IMR-90 (cell line): ENCODE measurements around the gene ZNF71. TPM values are rescaled to one million over a fixed set of nuclear protein-coding genes. Genes with fewer than 3 reads are reported as not detected.

Experiments used
- ATAC-seq: fragments of 200-7000 bp; cut with Tn5 transposase; 2 replicates; pipeline ENCODE4 v1.9.1; 2020; ENCODE audit warnings: low read depth, mild to moderate bottlenecking, moderate library complexity
- BruUV-seq: library from RNA; stranded (reverse); fragments of 400-500 nt; replicated peaks from 2 replicates; lab custom pipeline; 2021; lab: Mats Ljungman, UMichigan
- CTCF ChIA-PET: fragments of 300-600 bp; formaldehyde crosslinking; extraction: SDS; loops from one replicate; lab custom pipeline; 2021; ENCODE audit warnings: antibody characterized with exemption; lab: Yijun Ruan, JAX
- POLR2A ChIA-PET: fragments of 300-600 bp; sonication (Branson Sonifier 250); formaldehyde crosslinking; loops from one replicate; lab custom pipeline; 2022; ENCODE audit warnings: antibody characterized with exemption; ENCODE audit not compliant: unreplicated experiment; lab: Charles Lee
- DNase-seq: peaks from one replicate; pipeline ENCODE4 v3.0.0; 2013
- H2AFZ ChIP-seq: replicated peaks from 2 replicates; pipeline ENCODE3; 2013; ENCODE audit warnings: low read length, mild to moderate bottlenecking; ENCODE audit not compliant: poor library complexity
- H2AK5ac ChIP-seq: 2 replicates; pipeline ENCODE4 v1.6.1; 2013; ENCODE audit warnings: low read depth, low read length, inconsistent platforms
- H2AK9ac ChIP-seq: replicated peaks from 2 replicates; pipeline ENCODE3; 2013; ENCODE audit warnings: mild to moderate bottlenecking, low read depth, low read length, moderate library complexity; ENCODE audit not compliant: poor library complexity
- H2BK120ac ChIP-seq: 2 replicates; pipeline ENCODE4 v1.6.1; 2013; ENCODE audit warnings: low read depth, low read length, inconsistent platforms
- H2BK15ac ChIP-seq: 3 replicates; pipeline ENCODE4 v1.6.1; 2013; ENCODE audit warnings: low read depth, low read length, inconsistent platforms
- H2BK20ac ChIP-seq: 2 replicates; pipeline ENCODE4 v1.6.1; 2013; ENCODE audit warnings: low read depth, mild to moderate bottlenecking, inconsistent platforms, low read length, moderate library complexity
- H2BK5ac ChIP-seq: 2 replicates; pipeline ENCODE4 v1.6.1; 2013; ENCODE audit warnings: mild to moderate bottlenecking, low read depth, low read length, inconsistent platforms; ENCODE audit not compliant: poor library complexity, severe bottlenecking
- H3K14ac ChIP-seq: replicated peaks from 2 replicates; pipeline ENCODE4 v1.6.1; 2013; ENCODE audit warnings: low read depth, low read length, inconsistent platforms
- H3K18ac ChIP-seq: 2 replicates; pipeline ENCODE4 v1.6.1; 2013; ENCODE audit warnings: low read depth, low read length, control low read depth
- H3K23ac ChIP-seq: 2 replicates; pipeline ENCODE4 v1.6.1; 2013; ENCODE audit warnings: low read depth, low read length, inconsistent platforms
- H3K27ac ChIP-seq: 2 replicates; pipeline ENCODE4 v1.5.1; 2013; ENCODE audit warnings: mild to moderate bottlenecking, control low read depth, low read length; ENCODE audit not compliant: insufficient read depth
- H3K27me3 ChIP-seq: 2 replicates; pipeline ENCODE4 v1.6.1; 2013; ENCODE audit warnings: low read length; ENCODE audit not compliant: control insufficient read depth, insufficient read depth
- H3K36me3 ChIP-seq: 2 replicates; pipeline ENCODE4 v1.6.1; 2013; ENCODE audit warnings: low read length, mixed read lengths; ENCODE audit not compliant: control insufficient read depth, insufficient read depth
- H3K4ac ChIP-seq: 2 replicates; pipeline ENCODE4 v1.6.1; 2013; ENCODE audit warnings: low read depth, low read length, inconsistent platforms
- H3K4me1 ChIP-seq: 2 replicates; pipeline ENCODE4 v1.6.1; 2013; ENCODE audit warnings: low read length, mixed read lengths; ENCODE audit not compliant: control insufficient read depth, insufficient read depth
- H3K4me2 ChIP-seq: 2 replicates; pipeline ENCODE4 v1.6.1; 2013; ENCODE audit warnings: low read depth, mild to moderate bottlenecking, control low read depth, low read length, moderate library complexity
- H3K4me3 ChIP-seq: 2 replicates; pipeline ENCODE4 v1.5.1; 2013; ENCODE audit warnings: low read depth, mild to moderate bottlenecking, control low read depth, low read length, moderate library complexity; ENCODE audit not compliant: insufficient read depth
- H3K56ac ChIP-seq: 2 replicates; pipeline ENCODE4 v1.6.1; 2013; ENCODE audit warnings: low read length, inconsistent platforms; ENCODE audit not compliant: insufficient read depth; ENCODE audit errors: extremely low read depth
- H3K79me1 ChIP-seq, 2 experiments: 2 replicates each; pipeline ENCODE4 v1.6.1; 2013; ENCODE audit warnings: low read length in 2 of 2, inconsistent platforms in 1 of 2, low read depth in 1 of 2
- H3K9ac ChIP-seq: 2 replicates; pipeline ENCODE4 v1.6.1; 2013; ENCODE audit warnings: low read depth, low read length, control low read depth
- H3K9me1 ChIP-seq: 2 replicates; pipeline ENCODE4 v1.6.1; 2013; ENCODE audit warnings: low read length, inconsistent platforms; ENCODE audit not compliant: insufficient read depth
- H3K9me3 ChIP-seq: 2 replicates; pipeline ENCODE4 v1.6.1; 2013; ENCODE audit warnings: low read length; ENCODE audit not compliant: control insufficient read depth, insufficient read depth
- H4K20me1 ChIP-seq: 2 replicates; pipeline ENCODE4 v1.6.1; 2013; ENCODE audit warnings: low read length, inconsistent platforms; ENCODE audit not compliant: insufficient read depth
- H4K5ac ChIP-seq: 2 replicates; pipeline ENCODE4 v1.6.1; 2013; ENCODE audit warnings: mild to moderate bottlenecking, low read depth, low read length, control low read depth
- H4K8ac ChIP-seq, 2 experiments: 2 replicates each; pipeline ENCODE4 v1.6.1; 2013; ENCODE audit warnings: low read depth in 2 of 2, low read length in 2 of 2, control low read depth in 1 of 2, inconsistent platforms in 1 of 2
- H4K91ac ChIP-seq: 2 replicates; pipeline ENCODE4 v1.6.1; 2013; ENCODE audit warnings: low read depth, low read length, inconsistent platforms; ENCODE audit not compliant: insufficient read depth
- CEBPB ChIP-seq: IDR thresholded peaks from 2 replicates; pipeline ENCODE4 v1.6.1; 2012; ENCODE audit warnings: low read depth, low read length, improper control_type of control experiment
- RAD21 ChIP-seq: IDR thresholded peaks from 2 replicates; pipeline ENCODE4 v1.6.1; 2012; ENCODE audit warnings: low read length, improper control_type of control experiment
- RCOR1 ChIP-seq: IDR thresholded peaks from 2 replicates; pipeline ENCODE4 v1.6.1; 2012; ENCODE audit warnings: mild to moderate bottlenecking, low read length, improper control_type of control experiment; ENCODE audit not compliant: insufficient replicate concordance
- SMC3 ChIP-seq: fragments of 150-350 bp; IDR thresholded peaks from 2 replicates; pipeline ENCODE4 v1.6.1; 2016; ENCODE audit warnings: low read depth, mild to moderate bottlenecking, antibody characterized with exemption, low read length, moderate library complexity
- WGBS, 2 experiments: methylation state at CpG; one replicate each; pipeline versions ENCODE4 v1.1.5 to v1.1.7; 2013; ENCODE audit warnings: missing lambda C conversion rate in 2 of 2; ENCODE audit not compliant: insufficient read length in 1 of 2; ENCODE audit errors: extremely low coverage in 2 of 2; 5-methylcytosine and 5-hydroxymethylcytosine counted together
- dilution Hi-C: fragments of 300-500 bp; cut with HindIII; formaldehyde crosslinking; loops from one replicate; pipeline ENCODE4 v1.14.3; 2018; ENCODE audit warnings: low sequenced_read_pairs; ENCODE audit not compliant: unreplicated experiment
- in situ Hi-C: fragments of 300-500 bp; cut with MboI; formaldehyde crosslinking; loops from 3 replicates; pipeline ENCODE4 v1.14.3; 2019; ENCODE audit warnings: low sequenced_read_pairs, inconsistent platforms, mixed read lengths
- intact Hi-C: fragments of 100-400 bp; cut with micrococcal nuclease; formaldehyde crosslinking; loops from 2 replicates; pipeline ENCODE4 v1.10.0; 2022
- polyA plus RNA-seq, 3 experiments: library from polyadenylated mRNA; depleted of rRNA; stranded (reverse); fragments of >200 nt; gene quantifications; 2 replicates each; pipeline ENCODE4 v1.2.3, GENCODE V29; 2012; ENCODE audit warnings: low replicate concordance in 1 of 3
- total RNA-seq: library from RNA; depleted of rRNA; stranded (reverse); fragments of >200 nt; gene quantifications from 2 replicates; pipeline ENCODE4 v1.2.3, GENCODE V29; 2012
- TF ChIP-seq, protein P1 (sequence below): conservative IDR thresholded peaks from 2 replicates; pipeline ENCODE4 v1.5.1; 2012; ENCODE audit warnings: mild to moderate bottlenecking, low read depth, low read length, improper control_type of control experiment
- TF ChIP-seq, protein P2 (sequence below): fragments of 150-350 bp; IDR thresholded peaks from 2 replicates; pipeline ENCODE4 v1.6.1; 2016; ENCODE audit warnings: low read depth, mild to moderate bottlenecking, low read length, moderate library complexity, borderline replicate concordance
- TF ChIP-seq, protein P3 (sequence below): fragments of 150-350 bp; IDR thresholded peaks from 2 replicates; pipeline ENCODE4 v1.6.1; 2017; ENCODE audit warnings: mild to moderate bottlenecking, antibody characterized with exemption, low read length, low read depth

ZNF71 gene
- total and polyA plus RNA-seq, 2 of the 4 experiments (the other 2 are of a cell fraction): 7.9 to 9.3 TPM

DNA sequence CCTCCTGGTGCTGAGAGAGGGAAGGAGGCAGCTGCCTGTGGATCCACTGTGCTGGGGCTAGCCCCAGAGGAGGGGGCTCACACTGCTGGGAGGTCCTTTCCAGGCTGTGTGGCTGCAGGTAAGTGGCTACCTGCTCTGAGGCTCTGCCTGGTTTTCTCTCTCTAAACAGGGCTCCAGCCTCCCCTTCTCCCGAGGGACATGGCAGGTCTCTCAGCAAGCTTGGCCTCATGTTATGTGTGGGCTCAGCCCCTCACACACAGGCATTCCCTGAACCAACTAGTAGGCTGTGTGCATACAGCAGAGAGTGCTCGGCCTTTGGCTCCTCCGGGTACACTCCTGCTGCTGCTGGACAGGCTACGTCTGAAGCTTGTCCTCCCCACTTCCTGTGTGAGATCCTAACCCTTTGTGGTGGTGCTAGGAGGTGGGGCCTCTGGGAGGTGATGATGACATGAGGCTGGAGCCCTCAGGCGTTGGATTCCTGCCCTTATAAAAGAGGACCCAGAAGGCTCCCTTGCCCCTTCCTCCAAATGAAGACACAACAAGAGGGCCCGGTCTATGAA lies 72.3 kb downstream of the ZNF71 start:
- H3K9me1 ChIP-seq: no peaks in the 10 kb centered on the region
- no CpG with 5 or more reads among the region's 6 CpGs for WGBS, 2 experiments
- no peaks in the 10 kb centered on the region for H3K27me3 ChIP-seq
- no peak for DNase-seq
- H4K8ac ChIP-seq: no peak overlapping the region
- H2AK9ac ChIP-seq: no peak overlapping the region
- no peak overlapping the region for H2BK20ac ChIP-seq
- no peak overlapping the region for H3K4me3 ChIP-seq
- H4K5ac ChIP-seq: no peak overlapping the region
- H2BK15ac ChIP-seq: no peak overlapping the region
- no peak overlapping the region for H3K23ac ChIP-seq
- H3K14ac ChIP-seq: no peak overlapping the region
- CTCF ChIA-PET: no interaction called here
- H3K9ac ChIP-seq: no peak overlapping the region
- H2BK5ac ChIP-seq: no peak overlapping the region
- H3K4me2 ChIP-seq: no peak overlapping the region
- no peak overlapping the region for H3K4ac ChIP-seq
- no peaks in the 10 kb centered on the region for H3K4me1 ChIP-seq
- POLR2A ChIA-PET: no interaction called here
- no peak for ATAC-seq
- no peak overlapping the region for H2AK5ac ChIP-seq
- in situ Hi-C loops (no loop called here), intact Hi-C loops (no loop called here), dilution Hi-C loops (no loop called here)
- BruUV-seq: no TSS peak
- no peak overlapping the region for H2AFZ ChIP-seq
- TF ChIP-seq, protein P1, sequence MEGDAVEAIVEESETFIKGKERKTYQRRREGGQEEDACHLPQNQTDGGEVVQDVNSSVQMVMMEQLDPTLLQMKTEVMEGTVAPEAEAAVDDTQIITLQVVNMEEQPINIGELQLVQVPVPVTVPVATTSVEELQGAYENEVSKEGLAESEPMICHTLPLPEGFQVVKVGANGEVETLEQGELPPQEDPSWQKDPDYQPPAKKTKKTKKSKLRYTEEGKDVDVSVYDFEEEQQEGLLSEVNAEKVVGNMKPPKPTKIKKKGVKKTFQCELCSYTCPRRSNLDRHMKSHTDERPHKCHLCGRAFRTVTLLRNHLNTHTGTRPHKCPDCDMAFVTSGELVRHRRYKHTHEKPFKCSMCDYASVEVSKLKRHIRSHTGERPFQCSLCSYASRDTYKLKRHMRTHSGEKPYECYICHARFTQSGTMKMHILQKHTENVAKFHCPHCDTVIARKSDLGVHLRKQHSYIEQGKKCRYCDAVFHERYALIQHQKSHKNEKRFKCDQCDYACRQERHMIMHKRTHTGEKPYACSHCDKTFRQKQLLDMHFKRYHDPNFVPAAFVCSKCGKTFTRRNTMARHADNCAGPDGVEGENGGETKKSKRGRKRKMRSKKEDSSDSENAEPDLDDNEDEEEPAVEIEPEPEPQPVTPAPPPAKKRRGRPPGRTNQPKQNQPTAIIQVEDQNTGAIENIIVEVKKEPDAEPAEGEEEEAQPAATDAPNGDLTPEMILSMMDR: no peak
- TF ChIP-seq RCOR1 (no peak), CEBPB (no peak), SMC3 (no peak), RAD21 (no peak)
- TF ChIP-seq, protein P2, sequence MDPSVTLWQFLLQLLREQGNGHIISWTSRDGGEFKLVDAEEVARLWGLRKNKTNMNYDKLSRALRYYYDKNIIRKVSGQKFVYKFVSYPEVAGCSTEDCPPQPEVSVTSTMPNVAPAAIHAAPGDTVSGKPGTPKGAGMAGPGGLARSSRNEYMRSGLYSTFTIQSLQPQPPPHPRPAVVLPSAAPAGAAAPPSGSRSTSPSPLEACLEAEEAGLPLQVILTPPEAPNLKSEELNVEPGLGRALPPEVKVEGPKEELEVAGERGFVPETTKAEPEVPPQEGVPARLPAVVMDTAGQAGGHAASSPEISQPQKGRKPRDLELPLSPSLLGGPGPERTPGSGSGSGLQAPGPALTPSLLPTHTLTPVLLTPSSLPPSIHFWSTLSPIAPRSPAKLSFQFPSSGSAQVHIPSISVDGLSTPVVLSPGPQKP: no peak
- TF ChIP-seq, protein P3, sequence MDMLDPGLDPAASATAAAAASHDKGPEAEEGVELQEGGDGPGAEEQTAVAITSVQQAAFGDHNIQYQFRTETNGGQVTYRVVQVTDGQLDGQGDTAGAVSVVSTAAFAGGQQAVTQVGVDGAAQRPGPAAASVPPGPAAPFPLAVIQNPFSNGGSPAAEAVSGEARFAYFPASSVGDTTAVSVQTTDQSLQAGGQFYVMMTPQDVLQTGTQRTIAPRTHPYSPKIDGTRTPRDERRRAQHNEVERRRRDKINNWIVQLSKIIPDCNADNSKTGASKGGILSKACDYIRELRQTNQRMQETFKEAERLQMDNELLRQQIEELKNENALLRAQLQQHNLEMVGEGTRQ: no peak
- no peaks in the 10 kb centered on the region for H3K36me3 ChIP-seq
- H3K27ac ChIP-seq: no peak overlapping the region
- H3K9me3 ChIP-seq: peaks cover 55% of the 10 kb centered on the region
- H4K91ac ChIP-seq: no peak overlapping the region
- no peak overlapping the region for H3K18ac ChIP-seq
- no peaks in the 10 kb centered on the region for H3K79me1 ChIP-seq
- no peak overlapping the region for H2BK120ac ChIP-seq
- H3K56ac ChIP-seq: no peak overlapping the region
- H4K20me1 ChIP-seq: no peaks in the 10 kb centered on the region
